GM21526 (cell line): Measurements from ENCODE around the gene CTAG1A.
"Not testable (repeated sequence)": the region's sequence is repeated elsewhere in the genome, so short reads cannot be mapped to it uniquely, and the experiment has no call there.

ENCODE experiments used
- ATAC-seq: cut with Tn5 transposase; IDR thresholded peaks from one replicate; pipeline ENCODE4 v1.9.1; 2021; ENCODE audit warnings: moderate library complexity; ENCODE audit not compliant: unreplicated experiment, low FRiP score

The CTAG1A gene

GRCh38 chrX:154584585-154585183 lies at the start of gene CTAG1A:
TSS of gene CTAG1A (plus strand) at chrX:154585133. CDS start at chrX:154585207, 74 bp downstream.
- not testable (repeated sequence) for ATAC-seq

- ATAC-seq = no peak
Measured at GRCh38 chrX:154535892-154536291, 49.0 kb upstream of the CTAG1A start.

DNA sequence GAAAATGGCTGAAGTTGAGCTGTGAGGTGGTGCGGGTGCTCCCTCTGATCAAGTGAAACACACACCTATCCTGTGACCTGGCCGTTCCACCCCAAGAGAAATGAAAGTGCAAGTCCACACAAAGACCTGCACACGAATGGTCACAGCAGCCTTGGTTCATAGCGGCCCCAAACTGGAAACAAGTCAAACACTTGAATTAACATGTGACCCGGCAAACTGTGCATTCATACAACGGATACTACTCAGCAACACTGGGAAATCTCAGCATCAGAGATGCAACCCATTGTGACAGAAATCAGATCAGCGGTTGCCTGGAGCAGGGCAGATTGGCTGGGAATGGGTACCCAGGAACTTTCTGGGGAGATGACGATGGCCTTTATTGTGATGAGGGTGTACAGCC lies 45.9 kb upstream of the CTAG1A start:
- ATAC-seq = no peak

DNA sequence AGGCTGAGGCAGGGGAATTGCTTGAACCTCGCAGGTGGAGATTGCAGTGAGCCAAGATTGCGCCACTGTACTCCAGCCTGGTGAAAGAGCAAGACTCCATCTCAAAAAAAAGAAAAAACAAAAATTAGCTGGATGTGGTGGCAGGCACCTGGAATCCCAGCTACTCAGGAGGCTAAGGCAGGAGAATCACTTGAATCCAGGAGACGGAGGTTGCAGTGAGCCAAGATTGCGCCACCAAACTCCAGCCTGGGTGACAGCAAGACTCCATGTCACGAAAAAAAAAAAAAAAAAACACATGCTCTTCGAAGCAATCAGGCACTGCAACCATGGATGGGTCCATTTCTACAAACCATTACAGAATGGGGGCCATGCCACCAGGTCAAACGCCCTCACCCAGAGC lies 44.6 kb upstream of the CTAG1A start:
- not testable (repeated sequence) for ATAC-seq

GRCh38 chrX:154540897-154541535 lies 43.9 kb upstream of the CTAG1A start:
- ATAC-seq = no peak

DNA sequence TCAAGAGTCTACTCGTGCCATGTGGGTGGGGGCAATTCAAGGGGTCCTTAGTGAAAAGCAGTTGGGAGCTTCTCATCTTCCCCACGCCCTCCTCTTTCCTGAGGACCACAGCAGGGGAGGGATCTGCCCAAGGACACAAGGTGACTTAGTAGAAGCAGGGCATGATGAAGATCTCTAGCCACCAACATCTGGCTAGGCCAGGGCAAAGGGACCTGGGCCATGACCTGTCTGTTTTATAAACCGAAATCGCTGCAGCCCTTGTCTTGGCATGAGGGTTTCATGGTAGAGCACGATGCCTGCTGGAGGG lies 43.4 kb upstream of the CTAG1A start:
- ATAC-seq = no peak

DNA sequence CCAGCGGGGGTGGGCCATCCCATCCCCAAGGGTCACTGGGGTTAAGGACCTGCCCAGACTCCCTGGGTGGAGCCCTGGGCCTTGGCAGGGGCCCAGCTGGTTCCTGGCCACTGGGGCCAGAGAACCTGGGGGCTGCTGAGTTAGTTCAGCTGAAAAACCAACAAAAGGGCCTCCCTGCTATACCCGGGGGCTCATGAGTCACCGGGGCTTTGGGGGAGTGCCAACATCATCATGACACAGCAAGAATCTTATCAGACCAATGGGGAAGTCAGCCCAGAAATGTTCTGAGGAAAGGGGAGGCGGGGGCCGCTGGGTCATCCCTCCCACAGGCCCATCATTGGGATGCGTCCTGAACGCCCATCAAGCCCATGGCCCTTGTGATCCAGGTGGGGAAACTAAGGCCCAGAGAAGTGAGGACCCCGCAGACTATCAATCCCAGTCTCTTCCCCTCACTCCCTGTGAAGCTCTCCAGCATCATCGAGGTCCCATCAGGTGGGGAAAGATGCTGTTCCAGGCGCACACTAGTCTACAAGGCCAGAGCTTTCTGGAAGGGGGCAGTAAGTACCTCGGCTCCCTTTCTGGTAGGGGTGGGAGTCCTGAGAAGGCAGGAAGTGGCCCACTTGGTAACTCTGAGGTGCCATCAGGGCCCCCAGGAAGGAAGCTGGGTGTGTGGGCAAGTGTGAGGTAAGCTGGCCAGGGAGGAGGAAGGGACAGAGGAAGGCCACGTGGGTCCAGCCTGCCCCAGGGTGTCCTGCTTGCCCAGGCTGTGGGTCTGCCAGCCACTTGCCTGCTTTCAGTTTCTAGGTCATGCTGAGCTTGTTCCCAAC lies 42.8 kb upstream of the CTAG1A start:
- no peak for ATAC-seq

- ATAC-seq = no peak
Measured at GRCh38 chrX:154542723-154543424, 42.1 kb upstream of the CTAG1A start.

DNA sequence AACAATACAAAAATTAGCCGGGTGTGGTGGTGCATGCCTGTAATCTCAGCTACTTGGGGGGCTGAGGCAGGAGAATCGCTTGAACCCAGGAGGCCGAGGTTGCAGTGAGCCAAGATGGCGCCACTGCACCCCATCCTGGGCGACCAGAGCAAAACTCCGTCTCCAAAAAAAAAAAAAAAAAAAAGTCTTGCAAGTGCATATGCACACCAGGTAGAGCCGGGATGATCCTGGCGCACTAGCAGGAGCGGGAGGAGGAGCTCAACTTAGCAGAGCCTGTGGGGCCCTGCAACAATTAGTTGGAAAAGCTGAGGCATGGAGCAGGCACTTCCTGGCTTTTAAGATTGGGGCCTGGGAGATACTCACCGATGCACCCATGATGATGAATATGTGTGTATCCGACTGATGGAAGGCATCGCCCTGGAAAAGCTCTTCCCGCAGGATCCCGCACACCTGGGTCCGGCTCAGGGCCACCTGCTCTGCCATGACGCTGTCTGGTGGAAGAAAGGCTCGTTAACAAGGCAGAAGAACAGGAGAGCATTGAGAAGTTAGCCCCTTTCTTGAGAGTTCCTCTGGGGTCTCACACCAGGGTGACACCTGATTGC lies 39.2 kb upstream of the CTAG1A start:
- ATAC-seq = no peak

DNA sequence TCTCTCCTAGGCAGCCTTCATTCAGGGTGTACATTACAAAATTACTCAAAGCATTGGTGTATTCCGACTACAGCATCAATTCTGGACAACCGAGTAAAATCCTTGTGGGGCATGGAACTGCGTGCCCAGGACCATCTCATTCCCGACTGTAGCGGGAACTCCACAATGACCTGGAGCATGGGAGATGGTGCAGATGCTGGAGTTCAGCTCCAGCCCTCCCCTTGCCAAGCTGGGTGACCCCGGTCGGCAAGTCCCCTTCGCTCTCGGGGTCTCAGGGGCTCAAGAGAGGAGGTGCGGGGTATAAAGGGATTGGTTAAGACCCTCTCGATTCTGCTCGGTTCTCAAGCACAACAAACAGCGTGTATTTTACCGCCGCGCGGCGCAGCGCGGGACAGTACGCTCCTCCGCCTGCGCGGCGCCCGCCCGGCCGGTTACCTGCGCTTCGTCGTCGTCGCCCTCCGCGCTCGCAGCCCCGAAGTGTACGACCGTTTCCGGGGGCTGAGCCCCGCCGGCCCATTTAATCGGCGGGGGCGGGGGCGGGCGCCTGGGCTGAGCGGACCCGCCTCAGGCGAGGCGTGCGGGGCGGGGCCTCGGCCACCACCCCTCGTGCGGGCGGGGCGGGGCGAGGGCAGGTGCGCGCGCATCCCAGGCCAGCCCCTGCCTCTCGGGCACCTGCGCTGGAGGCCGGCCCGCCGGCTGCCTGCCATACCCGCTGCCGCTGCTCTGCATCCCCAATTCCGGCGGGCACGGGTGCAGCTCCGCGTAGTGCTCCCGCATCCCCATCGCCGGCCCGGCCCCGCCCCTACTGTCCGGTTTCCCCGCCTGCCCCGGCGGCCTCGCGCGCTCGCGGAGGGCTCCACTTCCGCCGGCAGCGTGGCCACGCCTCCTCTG lies 38.3 kb upstream of the CTAG1A start, which contains the start of gene G6PD:
G6PD (minus strand) TSS at position 493 of the 891 bp plus-strand sequence. CDS start 691 bp downstream, outside the sequence.
- peak; percentile 41 for ATAC-seq

DNA sequence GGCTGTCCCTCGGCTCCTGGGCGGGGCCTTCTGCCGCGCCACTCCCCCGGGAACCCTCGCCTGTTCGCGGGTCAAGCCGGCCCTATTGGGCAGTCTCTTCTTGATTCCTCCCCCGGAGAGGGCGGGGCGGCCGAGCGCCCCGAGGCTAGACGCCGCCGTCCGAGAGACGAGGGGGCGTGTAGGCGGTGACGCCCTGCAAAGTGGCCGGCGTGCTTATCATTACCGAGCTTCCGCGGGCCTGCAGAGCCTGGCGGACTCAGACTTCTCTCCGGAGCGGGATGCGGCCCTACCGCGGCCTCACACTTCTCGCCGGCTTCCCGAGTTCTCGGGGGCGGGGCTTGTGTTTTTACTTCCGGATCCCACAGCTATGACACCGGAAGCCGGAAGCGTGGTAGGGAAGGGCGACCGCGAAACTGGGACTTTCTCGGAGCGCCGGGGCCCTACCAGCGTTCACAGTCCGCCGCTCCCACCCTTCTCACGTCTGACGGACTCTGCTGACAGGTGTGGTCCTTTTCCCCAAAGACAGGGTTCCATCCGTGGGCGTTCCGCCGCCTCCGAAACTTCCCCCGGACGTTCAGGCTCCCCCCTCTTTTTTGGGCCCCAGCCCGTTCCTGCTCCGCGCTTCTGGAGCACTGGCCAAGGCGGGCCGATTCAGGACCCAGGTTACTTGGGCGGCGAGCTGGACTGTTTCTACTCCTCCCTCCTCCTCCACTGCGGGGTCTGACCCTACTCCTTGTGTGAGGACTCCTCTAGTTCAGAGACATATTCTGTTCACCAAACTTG lies 37.5 kb upstream of the CTAG1A start, which contains the start of gene IKBKG:
IKBKG (plus strand) TSS at position 376 of the 783 bp plus-strand sequence. CDS start 4,383 bp downstream, outside the sequence.
- peak; percentile 74 for ATAC-seq

- no peak for ATAC-seq
Measured at GRCh38 chrX:154548028-154548316, 37.0 kb upstream of the CTAG1A start.

DNA sequence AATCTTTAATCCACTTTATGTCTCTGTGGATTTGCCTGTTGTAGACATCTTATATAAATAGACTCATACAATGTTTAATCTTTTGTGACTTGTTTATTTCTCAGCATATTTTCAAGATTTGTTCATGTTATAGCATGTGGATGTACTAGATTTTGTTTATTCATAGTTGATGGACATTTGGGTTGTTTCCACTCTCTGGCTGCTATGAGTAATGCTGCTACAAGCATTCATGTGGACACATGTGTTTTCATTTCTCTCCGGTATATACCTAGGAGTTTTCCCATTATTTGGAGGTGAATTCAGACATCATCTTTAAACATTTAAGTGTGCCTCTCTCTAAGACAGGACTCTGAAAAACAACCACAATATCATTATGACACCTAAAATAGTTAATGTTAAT lies 35.2 kb upstream of the CTAG1A start:
- ATAC-seq = no peak

- ATAC-seq = not testable (repeated sequence)
Measured at GRCh38 chrX:154552112-154552806, 32.7 kb upstream of the CTAG1A start.

DNA sequence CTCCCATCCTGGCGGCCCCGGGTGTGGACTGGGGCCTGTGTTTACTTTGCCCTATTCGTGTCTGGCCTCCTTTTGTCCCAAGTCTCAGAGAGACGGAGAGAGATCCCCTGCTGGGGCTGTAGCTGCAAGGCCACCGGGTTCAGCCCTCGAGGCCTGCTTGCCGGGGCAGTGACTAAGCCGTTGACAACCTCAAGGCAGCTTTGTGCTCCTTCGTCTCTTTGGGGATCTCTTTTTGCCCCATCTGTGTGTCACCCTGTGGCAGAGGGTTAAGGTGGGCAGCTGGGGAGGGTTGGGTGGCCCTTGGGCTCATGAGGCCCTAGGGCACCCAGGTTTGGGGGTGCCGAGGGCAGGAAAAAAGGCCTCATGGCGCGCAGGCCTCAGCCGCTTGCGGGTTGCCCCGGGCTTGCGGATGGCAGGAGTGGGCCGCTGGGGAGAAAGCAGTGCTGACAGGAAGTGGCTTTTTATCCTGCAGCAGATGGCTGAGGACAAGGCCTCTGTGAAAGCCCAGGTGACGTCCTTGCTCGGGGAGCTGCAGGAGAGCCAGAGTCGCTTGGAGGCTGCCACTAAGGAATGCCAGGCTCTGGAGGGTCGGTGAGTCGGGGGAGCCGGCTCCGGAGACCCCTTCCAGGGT lies 26.8 kb upstream of the CTAG1A start:
- ATAC-seq = not testable (repeated sequence)

DNA sequence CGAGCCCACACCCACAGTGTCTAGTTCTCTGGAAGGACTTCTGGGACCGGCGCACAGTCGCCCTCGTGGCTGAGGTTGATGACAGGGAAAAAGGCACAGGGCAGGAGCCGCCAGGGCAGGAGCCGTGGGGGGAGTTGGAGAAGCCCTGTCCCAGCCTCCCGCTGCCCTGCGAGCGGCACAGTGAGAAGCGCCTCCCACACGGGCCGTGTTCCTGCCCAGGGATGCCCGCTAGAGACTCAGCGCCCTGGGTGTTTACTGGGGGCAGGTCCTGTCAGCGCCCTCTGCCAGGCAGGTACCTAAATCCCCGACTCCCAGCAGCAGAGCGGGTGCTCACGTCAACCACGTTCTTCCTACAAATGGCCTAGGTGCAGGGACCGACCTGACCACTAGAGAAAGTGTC lies 26.0 kb upstream of the CTAG1A start:
- ATAC-seq = not testable (repeated sequence)

DNA sequence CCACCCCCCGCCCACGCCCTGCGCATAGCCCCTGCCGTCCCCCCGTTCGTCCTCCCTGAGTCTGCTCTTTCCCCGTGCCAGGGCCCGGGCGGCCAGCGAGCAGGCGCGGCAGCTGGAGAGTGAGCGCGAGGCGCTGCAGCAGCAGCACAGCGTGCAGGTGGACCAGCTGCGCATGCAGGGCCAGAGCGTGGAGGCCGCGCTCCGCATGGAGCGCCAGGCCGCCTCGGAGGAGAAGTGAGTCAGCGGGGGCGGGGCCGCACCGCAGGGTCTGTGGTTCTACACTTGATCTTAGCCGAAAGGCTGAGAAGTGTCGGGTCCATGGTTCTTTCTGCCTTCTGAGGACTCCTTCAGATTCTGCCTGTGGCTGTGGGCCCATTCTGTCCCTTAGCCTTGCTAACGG lies 24.6 kb upstream of the CTAG1A start:
- ATAC-seq = not testable (repeated sequence)

DNA sequence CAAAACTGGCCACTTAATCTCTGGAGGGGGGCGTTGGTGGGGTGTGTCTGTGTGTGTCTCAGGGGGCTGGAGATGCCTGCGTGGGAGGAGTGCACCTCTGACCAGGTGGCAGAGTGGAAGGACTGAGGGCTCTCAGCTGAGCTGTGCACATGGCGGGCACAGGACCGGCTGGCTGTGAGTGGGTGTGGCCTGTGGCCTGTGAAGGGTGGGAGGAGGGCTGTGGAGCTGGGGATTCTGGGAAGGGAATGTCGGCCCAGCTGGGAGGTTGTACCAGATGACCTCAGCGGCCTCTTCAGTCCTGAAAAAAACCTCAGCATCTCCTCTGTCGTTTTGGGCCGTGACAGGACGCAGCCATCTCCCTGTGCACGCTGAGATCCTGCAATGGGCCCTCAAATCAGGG lies 22.6 kb upstream of the CTAG1A start:
- ATAC-seq = not testable (repeated sequence)
